ENCODE data around the gene SLC4A1. TPM values are rescaled to one million over a fixed set of nuclear protein-coding genes. Genes with fewer than 3 reads are reported as not detected.

Gene SLC4A1
- total and polyA plus RNA-seq, 2 of the 13 experiments (the other 11 are each of a cell fraction or from before 2014, with no cell fraction given), result not detected

DNA sequence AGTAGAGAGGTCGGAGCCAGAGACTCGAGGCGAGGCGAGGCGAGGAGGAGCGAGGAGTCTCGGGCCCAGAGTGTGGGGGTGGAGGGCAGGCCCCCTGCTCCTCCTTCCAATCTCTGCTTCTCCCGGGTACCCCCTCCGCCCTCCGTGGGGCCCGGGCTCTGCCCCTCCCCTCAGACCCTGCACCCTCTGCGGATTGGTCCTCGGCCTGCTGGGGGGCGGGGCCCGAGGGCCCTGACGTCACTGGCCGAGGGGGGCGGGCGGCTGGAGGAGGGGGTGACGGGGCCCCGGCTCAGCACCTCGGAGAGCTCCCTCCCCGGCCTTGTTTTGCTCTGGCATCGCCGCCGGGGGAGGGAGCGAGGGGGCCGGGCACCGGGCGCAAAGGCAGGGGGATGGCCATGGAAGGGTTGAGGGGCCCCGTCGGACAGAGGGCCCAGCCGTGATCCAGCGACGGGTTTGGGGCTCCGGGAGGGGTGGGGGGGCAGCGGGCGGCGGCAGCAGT lies 40.4 kb upstream of the SLC4A1 start, which contains the start of gene RUNDC3A (continued):
- TF ChIP-seq, protein P1, sequence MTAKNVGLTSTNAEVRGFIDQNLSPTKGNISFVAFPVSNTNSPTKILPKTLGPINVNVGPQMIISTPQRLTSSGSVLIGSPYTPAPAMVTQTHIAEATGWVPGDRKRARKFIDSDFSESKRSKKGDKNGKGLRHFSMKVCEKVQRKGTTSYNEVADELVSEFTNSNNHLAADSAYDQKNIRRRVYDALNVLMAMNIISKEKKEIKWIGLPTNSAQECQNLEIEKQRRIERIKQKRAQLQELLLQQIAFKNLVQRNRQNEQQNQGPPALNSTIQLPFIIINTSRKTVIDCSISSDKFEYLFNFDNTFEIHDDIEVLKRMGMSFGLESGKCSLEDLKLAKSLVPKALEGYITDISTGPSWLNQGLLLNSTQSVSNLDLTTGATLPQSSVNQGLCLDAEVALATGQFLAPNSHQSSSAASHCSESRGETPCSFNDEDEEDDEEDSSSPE (CRISPR knock-in tag; IDR thresholded peaks at IDR 0.05), result no peak
- TF ChIP-seq, protein P2, sequence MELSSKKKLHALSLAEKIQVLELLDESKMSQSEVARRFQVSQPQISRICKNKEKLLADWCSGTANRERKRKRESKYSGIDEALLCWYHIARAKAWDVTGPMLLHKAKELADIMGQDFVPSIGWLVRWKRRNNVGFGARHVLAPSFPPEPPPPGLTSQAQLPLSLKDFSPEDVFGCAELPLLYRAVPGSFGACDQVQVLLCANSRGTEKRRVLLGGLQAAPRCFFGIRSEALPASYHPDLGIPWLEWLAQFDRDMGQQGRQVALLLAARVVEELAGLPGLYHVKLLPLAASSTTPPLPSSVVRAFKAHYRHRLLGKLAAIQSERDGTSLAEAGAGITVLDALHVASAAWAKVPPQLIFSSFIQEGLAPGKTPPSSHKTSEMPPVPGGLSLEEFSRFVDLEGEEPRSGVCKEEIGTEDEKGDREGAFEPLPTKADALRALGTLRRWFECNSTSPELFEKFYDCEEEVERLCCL (CRISPR knock-in tag; IDR thresholded peaks at IDR 0.05; ENCODE audit: borderline replicate concordance), result no peak
- TF ChIP-seq CBX5 (CRISPR knock-in tag; IDR thresholded peaks at IDR 0.05; ENCODE audit: borderline replicate concordance) (no peak), ESRRA (CRISPR knock-in tag; IDR thresholded peaks at IDR 0.05; ENCODE audit: low read depth) (no peak), ZNF543 (CRISPR knock-in tag; IDR thresholded peaks at IDR 0.05) (no peak), KAT7 (CRISPR knock-in tag; IDR thresholded peaks at IDR 0.05; ENCODE audit: borderline replicate concordance) (no peak), ZNF468 (CRISPR knock-in tag; IDR thresholded peaks at IDR 0.05) (no peak), ZNF878 (CRISPR knock-in tag; IDR thresholded peaks at IDR 0.05) (peak; percentile 81; the same call in 1 of the 2 replicates)
- TF ChIP-seq, protein P3, sequence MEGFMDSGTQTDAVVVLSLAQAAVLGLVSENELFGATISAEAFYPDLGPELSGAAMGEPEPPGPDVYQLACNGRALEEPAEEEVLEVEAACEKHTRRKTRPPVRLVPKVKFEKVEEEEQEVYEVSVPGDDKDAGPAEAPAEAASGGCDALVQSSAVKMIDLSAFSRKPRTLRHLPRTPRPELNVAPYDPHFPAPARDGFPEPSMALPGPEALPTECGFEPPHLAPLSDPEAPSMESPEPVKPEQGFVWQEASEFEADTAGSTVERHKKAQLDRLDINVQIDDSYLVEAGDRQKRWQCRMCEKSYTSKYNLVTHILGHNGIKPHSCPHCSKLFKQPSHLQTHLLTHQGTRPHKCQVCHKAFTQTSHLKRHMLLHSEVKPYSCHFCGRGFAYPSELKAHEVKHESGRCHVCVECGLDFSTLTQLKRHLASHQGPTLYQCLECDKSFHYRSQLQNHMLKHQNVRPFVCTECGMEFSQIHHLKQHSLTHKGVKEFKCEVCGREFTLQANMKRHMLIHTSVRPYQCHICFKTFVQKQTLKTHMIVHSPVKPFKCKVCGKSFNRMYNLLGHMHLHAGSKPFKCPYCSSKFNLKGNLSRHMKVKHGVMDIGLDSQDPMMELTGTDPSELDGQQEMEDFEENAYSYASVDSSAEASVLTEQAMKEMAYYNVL (CRISPR knock-in tag; IDR thresholded peaks at IDR 0.05; ENCODE audit: borderline replicate concordance), result no peak
- TF ChIP-seq, protein P4, sequence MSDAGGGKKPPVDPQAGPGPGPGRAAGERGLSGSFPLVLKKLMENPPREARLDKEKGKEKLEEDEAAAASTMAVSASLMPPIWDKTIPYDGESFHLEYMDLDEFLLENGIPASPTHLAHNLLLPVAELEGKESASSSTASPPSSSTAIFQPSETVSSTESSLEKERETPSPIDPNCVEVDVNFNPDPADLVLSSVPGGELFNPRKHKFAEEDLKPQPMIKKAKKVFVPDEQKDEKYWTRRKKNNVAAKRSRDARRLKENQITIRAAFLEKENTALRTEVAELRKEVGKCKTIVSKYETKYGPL (CRISPR knock-in tag; IDR thresholded peaks at IDR 0.05), result 0 out of 2 replicates have a peak, but pooled peaks have one; percentile 40
- TF ChIP-seq, protein P5, sequence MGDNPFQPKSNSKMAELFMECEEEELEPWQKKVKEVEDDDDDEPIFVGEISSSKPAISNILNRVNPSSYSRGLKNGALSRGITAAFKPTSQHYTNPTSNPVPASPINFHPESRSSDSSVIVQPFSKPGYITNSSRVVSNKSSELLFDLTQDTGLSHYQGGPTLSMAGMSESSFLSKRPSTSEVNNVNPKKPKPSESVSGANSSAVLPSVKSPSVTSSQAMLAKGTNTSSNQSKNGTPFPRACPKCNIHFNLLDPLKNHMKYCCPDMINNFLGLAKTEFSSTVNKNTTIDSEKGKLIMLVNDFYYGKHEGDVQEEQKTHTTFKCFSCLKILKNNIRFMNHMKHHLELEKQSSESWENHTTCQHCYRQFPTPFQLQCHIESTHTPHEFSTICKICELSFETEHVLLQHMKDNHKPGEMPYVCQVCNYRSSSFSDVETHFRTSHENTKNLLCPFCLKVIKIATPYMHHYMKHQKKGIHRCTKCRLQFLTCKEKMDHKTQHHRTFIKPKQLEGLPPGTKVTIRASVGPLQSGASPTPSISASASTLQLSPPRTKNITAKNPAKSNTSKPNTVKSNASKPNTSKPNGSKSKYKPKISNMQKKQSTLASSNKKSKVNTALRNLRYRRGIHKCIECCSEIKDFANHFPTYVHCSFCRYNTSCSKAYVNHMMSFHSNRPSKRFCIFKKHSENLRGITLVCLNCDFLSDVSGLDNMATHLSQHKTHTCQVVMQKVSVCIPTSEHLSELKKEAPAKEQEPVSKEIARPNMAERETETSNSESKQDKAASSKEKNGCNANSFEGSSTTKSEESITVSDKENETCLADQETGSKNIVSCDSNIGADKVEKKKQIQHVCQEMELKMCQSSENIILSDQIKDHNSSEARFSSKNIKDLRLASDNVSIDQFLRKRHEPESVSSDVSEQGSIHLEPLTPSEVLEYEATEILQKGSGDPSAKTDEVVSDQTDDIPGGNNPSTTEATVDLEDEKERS (CRISPR knock-in tag; IDR thresholded peaks at IDR 0.05), result no peak
- TF ChIP-seq, protein P6, sequence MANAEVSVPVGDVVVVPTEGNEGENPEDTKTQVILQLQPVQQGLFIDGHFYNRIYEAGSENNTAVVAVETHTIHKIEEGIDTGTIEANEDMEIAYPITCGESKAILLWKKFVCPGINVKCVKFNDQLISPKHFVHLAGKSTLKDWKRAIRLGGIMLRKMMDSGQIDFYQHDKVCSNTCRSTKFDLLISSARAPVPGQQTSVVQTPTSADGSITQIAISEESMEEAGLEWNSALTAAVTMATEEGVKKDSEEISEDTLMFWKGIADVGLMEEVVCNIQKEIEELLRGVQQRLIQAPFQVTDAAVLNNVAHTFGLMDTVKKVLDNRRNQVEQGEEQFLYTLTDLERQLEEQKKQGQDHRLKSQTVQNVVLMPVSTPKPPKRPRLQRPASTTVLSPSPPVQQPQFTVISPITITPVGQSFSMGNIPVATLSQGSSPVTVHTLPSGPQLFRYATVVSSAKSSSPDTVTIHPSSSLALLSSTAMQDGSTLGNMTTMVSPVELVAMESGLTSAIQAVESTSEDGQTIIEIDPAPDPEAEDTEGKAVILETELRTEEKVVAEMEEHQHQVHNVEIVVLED (CRISPR knock-in tag; IDR thresholded peaks at IDR 0.05; ENCODE audit: borderline replicate concordance), result no peak
- TF ChIP-seq, protein P7, sequence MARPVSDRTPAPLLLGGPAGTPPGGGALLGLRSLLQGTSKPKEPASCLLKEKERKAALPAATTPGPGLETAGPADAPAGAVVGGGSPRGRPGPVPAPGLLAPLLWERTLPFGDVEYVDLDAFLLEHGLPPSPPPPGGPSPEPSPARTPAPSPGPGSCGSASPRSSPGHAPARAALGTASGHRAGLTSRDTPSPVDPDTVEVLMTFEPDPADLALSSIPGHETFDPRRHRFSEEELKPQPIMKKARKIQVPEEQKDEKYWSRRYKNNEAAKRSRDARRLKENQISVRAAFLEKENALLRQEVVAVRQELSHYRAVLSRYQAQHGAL (CRISPR knock-in tag; IDR thresholded peaks at IDR 0.05; ENCODE audit: not compliant biosample characterization), result peak; percentile 35
- TF ChIP-seq, protein P8, sequence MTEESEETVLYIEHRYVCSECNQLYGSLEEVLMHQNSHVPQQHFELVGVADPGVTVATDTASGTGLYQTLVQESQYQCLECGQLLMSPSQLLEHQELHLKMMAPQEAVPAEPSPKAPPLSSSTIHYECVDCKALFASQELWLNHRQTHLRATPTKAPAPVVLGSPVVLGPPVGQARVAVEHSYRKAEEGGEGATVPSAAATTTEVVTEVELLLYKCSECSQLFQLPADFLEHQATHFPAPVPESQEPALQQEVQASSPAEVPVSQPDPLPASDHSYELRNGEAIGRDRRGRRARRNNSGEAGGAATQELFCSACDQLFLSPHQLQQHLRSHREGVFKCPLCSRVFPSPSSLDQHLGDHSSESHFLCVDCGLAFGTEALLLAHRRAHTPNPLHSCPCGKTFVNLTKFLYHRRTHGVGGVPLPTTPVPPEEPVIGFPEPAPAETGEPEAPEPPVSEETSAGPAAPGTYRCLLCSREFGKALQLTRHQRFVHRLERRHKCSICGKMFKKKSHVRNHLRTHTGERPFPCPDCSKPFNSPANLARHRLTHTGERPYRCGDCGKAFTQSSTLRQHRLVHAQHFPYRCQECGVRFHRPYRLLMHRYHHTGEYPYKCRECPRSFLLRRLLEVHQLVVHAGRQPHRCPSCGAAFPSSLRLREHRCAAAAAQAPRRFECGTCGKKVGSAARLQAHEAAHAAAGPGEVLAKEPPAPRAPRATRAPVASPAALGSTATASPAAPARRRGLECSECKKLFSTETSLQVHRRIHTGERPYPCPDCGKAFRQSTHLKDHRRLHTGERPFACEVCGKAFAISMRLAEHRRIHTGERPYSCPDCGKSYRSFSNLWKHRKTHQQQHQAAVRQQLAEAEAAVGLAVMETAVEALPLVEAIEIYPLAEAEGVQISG (CRISPR knock-in tag; IDR thresholded peaks at IDR 0.05), result peak; percentile 71
